HL-60 (cell line): Measurements from ENCODE around the gene NPAS1.

Source experiments
- GABPA ChIP-seq: IDR thresholded peaks from 2 replicates; pipeline ENCODE4 v1.6.1; 2012; ENCODE audit warnings: low read depth
- POLR2AphosphoS5 ChIP-seq: IDR thresholded peaks from 2 replicates; pipeline ENCODE4 v1.6.1; 2012; ENCODE audit warnings: low read depth
- SPI1 ChIP-seq: IDR thresholded peaks from 2 replicates; pipeline ENCODE4 v1.6.1; 2012; ENCODE audit warnings: low read depth, mild to moderate bottlenecking, borderline replicate concordance
- TF ChIP-seq, protein P1 (sequence below): IDR thresholded peaks from one replicate; pipeline ENCODE4 v1.5.1; 2011; ENCODE audit warnings: low read length, control low read depth, inconsistent platforms; ENCODE audit not compliant: insufficient read depth
- TF ChIP-seq, protein P2 (sequence below): IDR thresholded peaks from 2 replicates; pipeline ENCODE4 v1.6.1; 2012; ENCODE audit warnings: low read depth; ENCODE audit not compliant: insufficient replicate concordance

GRCh38 chr19:47021536-47022139 lies 2.0 kb downstream of the NPAS1 start:
- TF ChIP-seq, protein P1, sequence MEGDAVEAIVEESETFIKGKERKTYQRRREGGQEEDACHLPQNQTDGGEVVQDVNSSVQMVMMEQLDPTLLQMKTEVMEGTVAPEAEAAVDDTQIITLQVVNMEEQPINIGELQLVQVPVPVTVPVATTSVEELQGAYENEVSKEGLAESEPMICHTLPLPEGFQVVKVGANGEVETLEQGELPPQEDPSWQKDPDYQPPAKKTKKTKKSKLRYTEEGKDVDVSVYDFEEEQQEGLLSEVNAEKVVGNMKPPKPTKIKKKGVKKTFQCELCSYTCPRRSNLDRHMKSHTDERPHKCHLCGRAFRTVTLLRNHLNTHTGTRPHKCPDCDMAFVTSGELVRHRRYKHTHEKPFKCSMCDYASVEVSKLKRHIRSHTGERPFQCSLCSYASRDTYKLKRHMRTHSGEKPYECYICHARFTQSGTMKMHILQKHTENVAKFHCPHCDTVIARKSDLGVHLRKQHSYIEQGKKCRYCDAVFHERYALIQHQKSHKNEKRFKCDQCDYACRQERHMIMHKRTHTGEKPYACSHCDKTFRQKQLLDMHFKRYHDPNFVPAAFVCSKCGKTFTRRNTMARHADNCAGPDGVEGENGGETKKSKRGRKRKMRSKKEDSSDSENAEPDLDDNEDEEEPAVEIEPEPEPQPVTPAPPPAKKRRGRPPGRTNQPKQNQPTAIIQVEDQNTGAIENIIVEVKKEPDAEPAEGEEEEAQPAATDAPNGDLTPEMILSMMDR = no peak
- TF ChIP-seq, protein P2, sequence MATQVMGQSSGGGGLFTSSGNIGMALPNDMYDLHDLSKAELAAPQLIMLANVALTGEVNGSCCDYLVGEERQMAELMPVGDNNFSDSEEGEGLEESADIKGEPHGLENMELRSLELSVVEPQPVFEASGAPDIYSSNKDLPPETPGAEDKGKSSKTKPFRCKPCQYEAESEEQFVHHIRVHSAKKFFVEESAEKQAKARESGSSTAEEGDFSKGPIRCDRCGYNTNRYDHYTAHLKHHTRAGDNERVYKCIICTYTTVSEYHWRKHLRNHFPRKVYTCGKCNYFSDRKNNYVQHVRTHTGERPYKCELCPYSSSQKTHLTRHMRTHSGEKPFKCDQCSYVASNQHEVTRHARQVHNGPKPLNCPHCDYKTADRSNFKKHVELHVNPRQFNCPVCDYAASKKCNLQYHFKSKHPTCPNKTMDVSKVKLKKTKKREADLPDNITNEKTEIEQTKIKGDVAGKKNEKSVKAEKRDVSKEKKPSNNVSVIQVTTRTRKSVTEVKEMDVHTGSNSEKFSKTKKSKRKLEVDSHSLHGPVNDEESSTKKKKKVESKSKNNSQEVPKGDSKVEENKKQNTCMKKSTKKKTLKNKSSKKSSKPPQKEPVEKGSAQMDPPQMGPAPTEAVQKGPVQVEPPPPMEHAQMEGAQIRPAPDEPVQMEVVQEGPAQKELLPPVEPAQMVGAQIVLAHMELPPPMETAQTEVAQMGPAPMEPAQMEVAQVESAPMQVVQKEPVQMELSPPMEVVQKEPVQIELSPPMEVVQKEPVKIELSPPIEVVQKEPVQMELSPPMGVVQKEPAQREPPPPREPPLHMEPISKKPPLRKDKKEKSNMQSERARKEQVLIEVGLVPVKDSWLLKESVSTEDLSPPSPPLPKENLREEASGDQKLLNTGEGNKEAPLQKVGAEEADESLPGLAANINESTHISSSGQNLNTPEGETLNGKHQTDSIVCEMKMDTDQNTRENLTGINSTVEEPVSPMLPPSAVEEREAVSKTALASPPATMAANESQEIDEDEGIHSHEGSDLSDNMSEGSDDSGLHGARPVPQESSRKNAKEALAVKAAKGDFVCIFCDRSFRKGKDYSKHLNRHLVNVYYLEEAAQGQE = no peak
- TF ChIP-seq POLR2AphosphoS5 = no peak
- TF ChIP-seq GABPA = no peak
- TF ChIP-seq SPI1 = no peak
